Endothelial cell of umbilical vein (primary cell): Measurements from ENCODE around the gene VPS13A. TPM values are rescaled to one million over a fixed set of nuclear protein-coding genes. Genes with fewer than 3 reads are reported as not detected.

Source experiments
- BruUV-seq: library from RNA; stranded (reverse); fragments of 400-500 nt; replicated peaks from 2 replicates; lab custom pipeline; 2021; lab: Mats Ljungman, UMichigan
- CTCF ChIA-PET: fragments of 300-600, 350-600 bp; sonication (Branson Sonifier 250); formaldehyde crosslinking; loops from one replicate; lab custom pipeline; 2021; ENCODE audit warnings: antibody characterized with exemption, inconsistent platforms; lab: Charles Lee
- POLR2A ChIA-PET: fragments of 300-600, 350-600 bp; sonication (Branson Sonifier 250); formaldehyde crosslinking; loops from one replicate; lab custom pipeline; 2021; ENCODE audit warnings: antibody characterized with exemption, inconsistent platforms; lab: Charles Lee
- DNase-seq: peaks from one replicate; pipeline ENCODE4 v3.0.0-alpha.2; 2011; ENCODE audit warnings: low read depth, low spot score
- FAIRE-seq: peaks from 2 replicates; lab custom pipeline; 2011; peaks lifted over from hg19 to GRCh38; lab: Jason Lieb, UNC
- H2AFZ ChIP-seq: 2 replicates; pipeline ENCODE4 v1.6.0; 2012; ENCODE audit warnings: low read depth, low read length, control low read depth, inconsistent platforms
- H3K27ac ChIP-seq: 2 replicates; pipeline ENCODE4 v1.5.1; 2011; ENCODE audit warnings: low read depth, mild to moderate bottlenecking, control low read depth, low read length, moderate library complexity; ENCODE audit not compliant: insufficient read depth
- H3K27me3 ChIP-seq, 2 experiments: 2 replicates each; pipeline versions ENCODE4 v1.6.0 to v1.6.1; 2011; ENCODE audit warnings: low read length in 2 of 2, mixed read lengths in 1 of 2; ENCODE audit not compliant: control insufficient read depth in 2 of 2, insufficient read depth in 2 of 2
- H3K36me3 ChIP-seq, 2 experiments: 2 replicates in 1 of 2; 3 replicates in 1 of 2; pipeline ENCODE4 v1.5.1; 2011; ENCODE audit warnings: low read length in 2 of 2, mild to moderate bottlenecking in 1 of 2, moderate library complexity in 1 of 2; ENCODE audit not compliant: control insufficient read depth in 2 of 2, insufficient read depth in 2 of 2; ENCODE audit errors: extremely low read depth in 1 of 2
- H3K4me1 ChIP-seq: 3 replicates; pipeline ENCODE4 v1.5.1; 2011; ENCODE audit warnings: mild to moderate bottlenecking, low read length; ENCODE audit not compliant: control insufficient read depth, insufficient read depth; ENCODE audit errors: extremely low read depth
- H3K4me2 ChIP-seq: 2 replicates; pipeline ENCODE4 v1.6.1; 2011; ENCODE audit warnings: low read length, control low read depth, mixed read lengths; ENCODE audit not compliant: insufficient read depth
- H3K4me3 ChIP-seq, 3 experiments: fragments of 200-600 bp in 1 of 3; sonication (generic), shearing (Covaris generic) in 1 of 3; replicated peaks in 1 of 3; 2 replicates each; pipeline ENCODE4 v1.5.1; 2011 to 2016; ENCODE audit warnings: control low read depth in 3 of 3, low read length in 3 of 3, mild to moderate bottlenecking in 2 of 3, inconsistent platforms in 1 of 3, low read depth in 1 of 3, moderate library complexity in 1 of 3; ENCODE audit not compliant: insufficient read depth in 1 of 3
- H3K79me2 ChIP-seq: 2 replicates; pipeline ENCODE4 v1.6.0; 2012; ENCODE audit warnings: low read length, inconsistent platforms; ENCODE audit not compliant: control insufficient read depth, insufficient read depth
- H3K9ac ChIP-seq: replicated peaks from 2 replicates; pipeline ENCODE3; 2011; ENCODE audit warnings: low read length, control low read depth; ENCODE audit not compliant: insufficient read depth; ENCODE audit errors: extremely low read depth
- H3K9me1 ChIP-seq: replicated peaks from 3 replicates; pipeline ENCODE4 v1.6.0; 2011; ENCODE audit warnings: mild to moderate bottlenecking, low read length; ENCODE audit not compliant: control insufficient read depth, insufficient read depth; ENCODE audit errors: extremely low read depth
- H3K9me3 ChIP-seq: replicated peaks from 2 replicates; pipeline ENCODE4 v1.5.1; 2012; ENCODE audit warnings: low read length, inconsistent platforms; ENCODE audit not compliant: control insufficient read depth, insufficient read depth
- H4K20me1 ChIP-seq: replicated peaks from 2 replicates; pipeline ENCODE3; 2011; ENCODE audit warnings: mild to moderate bottlenecking, low read length; ENCODE audit not compliant: control insufficient read depth, insufficient read depth; ENCODE audit errors: extremely low read depth
- EZH2 ChIP-seq: IDR thresholded peaks from 2 replicates; pipeline ENCODE4 v1.6.1; 2012; ENCODE audit warnings: borderline replicate concordance, low read depth, mild to moderate bottlenecking, moderate library complexity, low read length, inconsistent platforms; ENCODE audit not compliant: severe bottlenecking
- FOS ChIP-seq: IDR thresholded peaks from 2 replicates; pipeline ENCODE4 v1.6.1; 2011; ENCODE audit warnings: mild to moderate bottlenecking, low read length, moderate library complexity, borderline replicate concordance; ENCODE audit not compliant: insufficient read depth
- GATA2 ChIP-seq: IDR thresholded peaks from 2 replicates; pipeline ENCODE4 v1.7.0; 2011; ENCODE audit warnings: low read depth, mild to moderate bottlenecking, moderate library complexity, mixed read lengths, low read length; ENCODE audit not compliant: insufficient read length, insufficient read depth
- MYC ChIP-seq: IDR thresholded peaks from one replicate; pipeline ENCODE4 v1.6.1; 2011; ENCODE audit warnings: mild to moderate bottlenecking, low read depth, low read length
- POLR2A ChIP-seq: IDR thresholded peaks from 2 replicates; pipeline ENCODE4 v1.6.1; 2012; ENCODE audit warnings: low read depth, mild to moderate bottlenecking, control low read depth, low read length
- POLR2AphosphoS5 ChIP-seq: IDR thresholded peaks from 2 replicates; pipeline ENCODE4 v1.6.1; 2012; ENCODE audit warnings: low read depth, mild to moderate bottlenecking, control low read depth, low read length, moderate library complexity; ENCODE audit not compliant: insufficient read depth
- dilution Hi-C: fragments of 300-500 bp; cut with MboI; formaldehyde crosslinking; loops from one replicate; pipeline ENCODE4 v1.15.0; 2019; ENCODE audit warnings: low sequenced_read_pairs; ENCODE audit not compliant: extremely low pct_ligation_motif_present
- intact Hi-C: fragments of 100-400 bp; cut with micrococcal nuclease; formaldehyde crosslinking; loops from one replicate; pipeline ENCODE4 v1.10.0; 2022
- polyA plus RNA-seq, 4 experiments: library from polyadenylated mRNA; depleted of rRNA in 3 of 4; stranded (reverse) in 3 of 4; unstranded in 1 of 4; fragments of >200 nt; gene quantifications; 2 replicates each; pipeline versions ENCODE4 v1.2.1 to v1.2.3, GENCODE V29; 2011 to 2012; ENCODE audit warnings: missing spikeins in 1 of 4
- total RNA-seq: library from RNA; stranded (reverse); gene quantifications from 2 replicates; pipeline ENCODE4 v1.2.3, GENCODE V29; 2021
- TF ChIP-seq, protein P1 (sequence below): IDR thresholded peaks from 2 replicates; pipeline ENCODE4 v1.6.1; 2011; ENCODE audit not compliant: insufficient read depth, insufficient read length
- TF ChIP-seq, protein P2 (sequence below), 2 donors: IDR thresholded peaks; 1 replicate in 1 of 2; 2 replicates in 1 of 2; pipeline ENCODE4 v1.5.1; 2011; ENCODE audit warnings: low read length in 2 of 2, mild to moderate bottlenecking in 2 of 2, moderate library complexity in 2 of 2, control low read depth in 1 of 2, inconsistent platforms in 1 of 2, low read depth in 1 of 2; ENCODE audit not compliant: insufficient read depth in 1 of 2; ENCODE audit errors: extremely low read depth in 1 of 2

Gene VPS13A
- total and polyA plus RNA-seq, 2 donors (not counting 3 experiments of a cell fraction or from before 2014, with no cell fraction given) = 4.7 to 33.3 TPM

DNA sequence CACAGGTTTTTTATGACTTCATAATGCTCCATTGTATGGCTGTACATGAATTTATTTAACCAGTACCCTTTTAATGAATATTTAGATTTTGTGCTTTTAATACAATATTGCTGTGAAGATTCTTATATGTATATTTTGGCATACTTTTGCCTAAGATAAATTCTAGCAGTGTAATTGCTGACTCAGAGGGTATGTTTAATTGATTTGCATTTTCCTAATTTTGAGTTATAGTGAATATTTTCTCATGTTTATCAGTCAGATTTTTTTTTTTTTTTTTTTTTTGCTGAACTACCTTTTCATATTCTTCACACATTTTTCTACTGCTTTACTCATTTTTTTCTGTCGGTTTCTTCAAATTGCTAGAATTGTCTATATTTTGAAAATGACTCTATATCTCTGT is 222.6 kb downstream of the VPS13A start:
- TF ChIP-seq POLR2AphosphoS5 (no peak), POLR2A (no peak), EZH2 (no peak), MYC (no peak), FOS (no peak), GATA2 (no peak)
- TF ChIP-seq, protein P1, sequence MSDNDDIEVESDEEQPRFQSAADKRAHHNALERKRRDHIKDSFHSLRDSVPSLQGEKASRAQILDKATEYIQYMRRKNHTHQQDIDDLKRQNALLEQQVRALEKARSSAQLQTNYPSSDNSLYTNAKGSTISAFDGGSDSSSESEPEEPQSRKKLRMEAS = no peak
- TF ChIP-seq, protein P2, sequence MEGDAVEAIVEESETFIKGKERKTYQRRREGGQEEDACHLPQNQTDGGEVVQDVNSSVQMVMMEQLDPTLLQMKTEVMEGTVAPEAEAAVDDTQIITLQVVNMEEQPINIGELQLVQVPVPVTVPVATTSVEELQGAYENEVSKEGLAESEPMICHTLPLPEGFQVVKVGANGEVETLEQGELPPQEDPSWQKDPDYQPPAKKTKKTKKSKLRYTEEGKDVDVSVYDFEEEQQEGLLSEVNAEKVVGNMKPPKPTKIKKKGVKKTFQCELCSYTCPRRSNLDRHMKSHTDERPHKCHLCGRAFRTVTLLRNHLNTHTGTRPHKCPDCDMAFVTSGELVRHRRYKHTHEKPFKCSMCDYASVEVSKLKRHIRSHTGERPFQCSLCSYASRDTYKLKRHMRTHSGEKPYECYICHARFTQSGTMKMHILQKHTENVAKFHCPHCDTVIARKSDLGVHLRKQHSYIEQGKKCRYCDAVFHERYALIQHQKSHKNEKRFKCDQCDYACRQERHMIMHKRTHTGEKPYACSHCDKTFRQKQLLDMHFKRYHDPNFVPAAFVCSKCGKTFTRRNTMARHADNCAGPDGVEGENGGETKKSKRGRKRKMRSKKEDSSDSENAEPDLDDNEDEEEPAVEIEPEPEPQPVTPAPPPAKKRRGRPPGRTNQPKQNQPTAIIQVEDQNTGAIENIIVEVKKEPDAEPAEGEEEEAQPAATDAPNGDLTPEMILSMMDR (IDR thresholded peaks at IDR 0.05; ENCODE audit: extremely low read depth in 1 of 2, insufficient read depth in 1 of 2, low read depth in 1 of 2, low read length in 2 of 2) = no peak
- Histone ChIP-seq H2AFZ (no peak overlapping the region), H4K20me1 (no peaks in the 10 kb centered on the region), H3K27ac (no peak overlapping the region), H3K27me3 (no peaks in the 10 kb centered on the region), H3K9me3 (no peaks in the 10 kb centered on the region), H3K9me1 (no peaks in the 10 kb centered on the region), H3K4me1 (peaks cover 7% of the 10 kb centered on the region), H3K79me2 (no peaks in the 10 kb centered on the region), H3K4me2 (no peak overlapping the region), H3K4me3 (no peak overlapping the region), H3K9ac (no peak overlapping the region), H3K36me3 (no peaks in the 10 kb centered on the region)
- intact Hi-C loops = no loop called here
- ChIA-PET CTCF (interaction anchor here (1.2 kb wide), 1 partner anchor 23 kb away, joined by 5 read pairs; no protein-coding TSS in a partner anchor), POLR2A (no interaction called here)
- no peak for DNase-seq
- dilution Hi-C loops = no loop called here
- BruUV-seq = no TSS peak
- no peak for FAIRE-seq
